SU-DHL-6 (cell line): Measurements from ENCODE around the gene SDS.

Experiments used
- EZH2phosphoT487 ChIP-seq: fragments of 200-600 bp; sonication (generic), shearing (Covaris generic); conservative IDR thresholded peaks from 2 replicates; pipeline ENCODE4 v1.6.1; 2018; ENCODE audit warnings: mild to moderate bottlenecking, antibody characterized with exemption, low read length, moderate library complexity, mixed read lengths
- TF ChIP-seq, protein P1 (sequence below): fragments of 200-600 bp; sonication (generic); IDR thresholded peaks from one replicate; pipeline ENCODE4 v1.5.1; 2017; ENCODE audit warnings: antibody characterized with exemption, mild to moderate bottlenecking, low read length, moderate library complexity; ENCODE audit not compliant: insufficient read depth, poor library complexity, severe bottlenecking

DNA sequence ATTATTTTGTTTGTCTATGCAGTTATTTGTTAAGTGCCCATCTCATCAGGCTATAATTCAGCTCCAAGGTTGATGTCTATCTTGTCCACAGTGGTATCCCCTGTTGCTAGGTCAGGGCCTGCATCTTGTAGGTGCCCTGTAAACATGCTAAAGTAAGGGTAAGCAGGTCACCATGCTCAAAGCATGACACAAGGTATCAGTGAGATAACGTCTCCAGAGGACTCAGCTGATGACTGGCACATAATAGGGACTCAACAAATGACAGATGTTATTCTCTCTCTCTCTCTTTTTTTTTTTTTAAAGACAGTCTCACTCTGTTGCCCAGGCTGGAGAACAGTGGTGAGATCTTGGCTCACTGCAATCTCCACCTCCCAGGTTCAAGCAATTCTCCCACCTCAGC lies 20.8 kb upstream of the SDS start:
- TF ChIP-seq, protein P1, sequence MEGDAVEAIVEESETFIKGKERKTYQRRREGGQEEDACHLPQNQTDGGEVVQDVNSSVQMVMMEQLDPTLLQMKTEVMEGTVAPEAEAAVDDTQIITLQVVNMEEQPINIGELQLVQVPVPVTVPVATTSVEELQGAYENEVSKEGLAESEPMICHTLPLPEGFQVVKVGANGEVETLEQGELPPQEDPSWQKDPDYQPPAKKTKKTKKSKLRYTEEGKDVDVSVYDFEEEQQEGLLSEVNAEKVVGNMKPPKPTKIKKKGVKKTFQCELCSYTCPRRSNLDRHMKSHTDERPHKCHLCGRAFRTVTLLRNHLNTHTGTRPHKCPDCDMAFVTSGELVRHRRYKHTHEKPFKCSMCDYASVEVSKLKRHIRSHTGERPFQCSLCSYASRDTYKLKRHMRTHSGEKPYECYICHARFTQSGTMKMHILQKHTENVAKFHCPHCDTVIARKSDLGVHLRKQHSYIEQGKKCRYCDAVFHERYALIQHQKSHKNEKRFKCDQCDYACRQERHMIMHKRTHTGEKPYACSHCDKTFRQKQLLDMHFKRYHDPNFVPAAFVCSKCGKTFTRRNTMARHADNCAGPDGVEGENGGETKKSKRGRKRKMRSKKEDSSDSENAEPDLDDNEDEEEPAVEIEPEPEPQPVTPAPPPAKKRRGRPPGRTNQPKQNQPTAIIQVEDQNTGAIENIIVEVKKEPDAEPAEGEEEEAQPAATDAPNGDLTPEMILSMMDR = no peak
- TF ChIP-seq EZH2phosphoT487 = no peak
